Gastroesophageal sphincter (tissue), 3 donors: ENCODE measurements around the gene CDC42EP4.

Experiments used
- CTCF ChIP-seq, 4 experiments: fragments of 200-600 bp in 2 of 4; fragments of 450-650 bp in 2 of 4; sonication (generic) in 1 of 4; IDR thresholded peaks; one replicate each; pipeline ENCODE4 v1.5.1; 2017 to 2019; ENCODE audit warnings: antibody characterized with exemption in 4 of 4, mild to moderate bottlenecking in 2 of 4, moderate library complexity in 2 of 4
- EP300 ChIP-seq: sonication (generic); formaldehyde crosslinking; IDR thresholded peaks from one replicate; pipeline ENCODE4 v1.6.1; 2017; ENCODE audit warnings: antibody characterized with exemption, mild to moderate bottlenecking
- POLR2A ChIP-seq, 2 donors: fragments of 450-650 bp; IDR thresholded peaks; one replicate each; pipeline ENCODE4 v1.6.1; 2017; ENCODE audit warnings: antibody characterized with exemption in 2 of 2, mild to moderate bottlenecking in 2 of 2, moderate library complexity in 1 of 2
- POLR2AphosphoS5 ChIP-seq: sonication (generic); formaldehyde crosslinking; IDR thresholded peaks from one replicate; pipeline ENCODE4 v1.6.1; 2017; ENCODE audit warnings: antibody characterized with exemption

- peak in 2 of 4 experiments; percentile 9 to 26 for TF ChIP-seq CTCF (IDR thresholded peaks at IDR 0.05)
- TF ChIP-seq POLR2A (IDR thresholded peaks at IDR 0.05), result peak; percentile 98 to 99
- peak; percentile 98 for TF ChIP-seq POLR2AphosphoS5
- no peak for TF ChIP-seq EP300
Measured at GRCh38 chr17:73311781-73312641, at the start of gene CDC42EP4.
